ENCODE data around the gene GRAMD2B. TPM values are rescaled to one million over a fixed set of nuclear protein-coding genes. Genes with fewer than 3 reads are reported as not detected.

The GRAMD2B gene
- total RNA-seq, 1 experiment from 2014 or later, result 6.7 TPM

DNA sequence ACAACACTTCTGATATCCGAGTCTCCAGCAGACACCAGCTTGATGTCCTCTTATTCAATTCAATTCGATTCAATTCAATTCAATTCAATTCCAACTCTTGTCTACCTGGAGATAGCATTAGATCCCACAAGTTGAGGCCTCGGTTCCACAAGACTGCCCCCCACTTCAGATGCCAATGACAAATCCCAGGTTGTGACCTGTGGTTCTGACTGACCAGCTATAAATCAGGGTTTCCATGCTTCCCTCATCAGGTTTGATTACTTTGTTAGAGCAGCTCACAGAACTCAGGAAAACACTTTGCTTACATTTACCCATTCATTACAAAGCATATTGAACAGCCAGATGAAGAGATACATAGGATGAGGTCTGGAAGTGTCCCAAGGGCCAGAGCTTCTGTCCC is 89.2 kb downstream of the GRAMD2B start:
- no peak overlapping the region for H3K23ac ChIP-seq (ENCODE audit: insufficient read length, low read depth, low read length)
- H3K9ac ChIP-seq (ENCODE audit: extremely low read depth, insufficient read length, low read length), result no peak overlapping the region
- DNase-seq, result no peak
- H3K4me2 ChIP-seq (ENCODE audit: insufficient read depth, insufficient read length, low read length), result no peak overlapping the region
- H3K9me3 ChIP-seq (ENCODE audit: control insufficient read depth, low read depth, low read length), result no peaks in the 10 kb centered on the region
- H3K79me2 ChIP-seq (ENCODE audit: insufficient read depth, low read length), result no peaks in the 10 kb centered on the region
- no peaks in the 10 kb centered on the region for H4K20me1 ChIP-seq (ENCODE audit: control insufficient read depth, insufficient read depth, insufficient read length)
- no peaks in the 10 kb centered on the region for H3K36me3 Mint-ChIP-seq (ENCODE audit: insufficient read depth in 1 of 3, low read depth in 3 of 3)
- no peak overlapping the region for H2AFZ ChIP-seq (ENCODE audit: low read length)
- H3K4ac ChIP-seq (ENCODE audit: low read depth, low read length), result no peak overlapping the region
- H4K8ac ChIP-seq (replicated peaks; ENCODE audit: insufficient read length, low read depth, low read length), result no peak overlapping the region
- H3K4me1 ChIP-seq (ENCODE audit: insufficient read depth, low read length), result peaks cover 3% of the 10 kb centered on the region; the same call in 1 of the 2 replicates
- H3K56ac ChIP-seq (ENCODE audit: insufficient read length, low read depth, low read length), result no peak overlapping the region
- no peak overlapping the region for H3K27ac ChIP-seq (ENCODE audit: insufficient read length, low read depth, low read length)
- no CpG with 5 or more reads among the region's 3 CpGs for WGBS (ENCODE audit: extremely low coverage, insufficient read length, low lambda C conversion rate)
- no peaks in the 10 kb centered on the region for H3K27me3 ChIP-seq (ENCODE audit: insufficient read depth, low read length)
- H4K5ac ChIP-seq (ENCODE audit: insufficient read length, low read depth, low read length), result no peak overlapping the region
- H3K4me3 Mint-ChIP-seq, result no peak overlapping the region
- no peak overlapping the region for H4K91ac ChIP-seq (ENCODE audit: insufficient read length, low read depth, low read length)
- no peak overlapping the region for H2BK12ac ChIP-seq (ENCODE audit: insufficient read length, low read depth, low read length)
- no peak overlapping the region for H2BK20ac ChIP-seq (ENCODE audit: low read depth, low read length, poor library complexity, severe bottlenecking)
- H2BK15ac ChIP-seq (ENCODE audit: low read depth, low read length), result no peak overlapping the region
- H3K27me3 Mint-ChIP-seq (ENCODE audit: low read depth), result no peaks in the 10 kb centered on the region; the same call in 1 of the 2 replicates
- no peak overlapping the region for H3K27ac Mint-ChIP-seq
- no peak overlapping the region for H2AK5ac ChIP-seq (ENCODE audit: insufficient read length, low read length)
- no peak overlapping the region for H3K18ac ChIP-seq (ENCODE audit: insufficient read length, low read depth, low read length)
- no peaks in the 10 kb centered on the region for H3K23me2 ChIP-seq (ENCODE audit: insufficient read length, low read depth, low read length, poor library complexity, severe bottlenecking)
- no peak overlapping the region for H2BK120ac ChIP-seq (ENCODE audit: low read depth, low read length, poor library complexity, severe bottlenecking)
- TF ChIP-seq, protein P1, sequence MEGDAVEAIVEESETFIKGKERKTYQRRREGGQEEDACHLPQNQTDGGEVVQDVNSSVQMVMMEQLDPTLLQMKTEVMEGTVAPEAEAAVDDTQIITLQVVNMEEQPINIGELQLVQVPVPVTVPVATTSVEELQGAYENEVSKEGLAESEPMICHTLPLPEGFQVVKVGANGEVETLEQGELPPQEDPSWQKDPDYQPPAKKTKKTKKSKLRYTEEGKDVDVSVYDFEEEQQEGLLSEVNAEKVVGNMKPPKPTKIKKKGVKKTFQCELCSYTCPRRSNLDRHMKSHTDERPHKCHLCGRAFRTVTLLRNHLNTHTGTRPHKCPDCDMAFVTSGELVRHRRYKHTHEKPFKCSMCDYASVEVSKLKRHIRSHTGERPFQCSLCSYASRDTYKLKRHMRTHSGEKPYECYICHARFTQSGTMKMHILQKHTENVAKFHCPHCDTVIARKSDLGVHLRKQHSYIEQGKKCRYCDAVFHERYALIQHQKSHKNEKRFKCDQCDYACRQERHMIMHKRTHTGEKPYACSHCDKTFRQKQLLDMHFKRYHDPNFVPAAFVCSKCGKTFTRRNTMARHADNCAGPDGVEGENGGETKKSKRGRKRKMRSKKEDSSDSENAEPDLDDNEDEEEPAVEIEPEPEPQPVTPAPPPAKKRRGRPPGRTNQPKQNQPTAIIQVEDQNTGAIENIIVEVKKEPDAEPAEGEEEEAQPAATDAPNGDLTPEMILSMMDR (conservative IDR thresholded peaks at IDR 0.05), result no peak
- H2BK5ac ChIP-seq (ENCODE audit: insufficient read length, low read length), result no peak overlapping the region
- no peak overlapping the region for H3T11ph ChIP-seq (ENCODE audit: low read length)
- peaks cover 7 to 12% of the 10 kb centered on the region in 2 experiments for H3K4me1 Mint-ChIP-seq
- no peak overlapping the region for H3K14ac ChIP-seq (ENCODE audit: insufficient read depth, low read length)
- H3K9me3 Mint-ChIP-seq, result no peaks in the 10 kb centered on the region
- no peaks in the 10 kb centered on the region for H3K79me1 ChIP-seq (ENCODE audit: insufficient read depth, low read depth, low read length, poor library complexity, severe bottlenecking)
